KOPT-K1 (cell line): Measurements from ENCODE around the gene ATMIN.

Experiments
- H3K27ac ChIP-seq: fragments of 200-600 bp; sonication (generic); 2 replicates; pipeline ENCODE4 v1.5.1; 2016; ENCODE audit warnings: antibody characterized with exemption, mild to moderate bottlenecking, low read depth, low read length; ENCODE audit not compliant: poor library complexity, severe bottlenecking
- H3K36me3 ChIP-seq: fragments of 200-600 bp; sonication (generic); 2 replicates; pipeline ENCODE4 v1.5.1; 2017; ENCODE audit warnings: antibody characterized with exemption, mild to moderate bottlenecking, low read length, moderate library complexity; ENCODE audit not compliant: insufficient read depth
- H3K9me3 ChIP-seq: fragments of 200-600 bp; sonication (generic); 2 replicates; pipeline ENCODE4 v1.5.1; 2017; ENCODE audit warnings: antibody characterized with exemption, low read length, mild to moderate bottlenecking; ENCODE audit not compliant: insufficient read depth, poor library complexity, severe bottlenecking

The ATMIN gene

GRCh38 chr16:81000873-81001272 lies 34.8 kb upstream of the ATMIN start:
- Histone ChIP-seq H3K9me3 (no peaks in the 10 kb centered on the region), H3K36me3 (peaks cover 19% of the 10 kb centered on the region), H3K27ac (no peak overlapping the region)

- no peaks in the 10 kb centered on the region for H3K9me3 ChIP-seq
- H3K36me3 ChIP-seq: peaks cover 16% of the 10 kb centered on the region
- H3K27ac ChIP-seq: no peak overlapping the region
Observed at GRCh38 chr16:81001330-81001729, 34.3 kb upstream of the ATMIN start.

- no peak overlapping the region for H3K27ac ChIP-seq
- no peaks in the 10 kb centered on the region for H3K9me3 ChIP-seq
- H3K36me3 ChIP-seq: peaks cover 8% of the 10 kb centered on the region; the same call in 1 of the 2 replicates
Observed at GRCh38 chr16:81003064-81003463, 32.6 kb upstream of the ATMIN start.

- Histone ChIP-seq H3K9me3 (no peaks in the 10 kb centered on the region), H3K36me3 (peaks cover 8% of the 10 kb centered on the region; the same call in 1 of the 2 replicates), H3K27ac (peak overlapping the region; percentile 64)
Observed at GRCh38 chr16:81003610-81004460, 31.8 kb upstream of the ATMIN start.

- H3K9me3 ChIP-seq: no peaks in the 10 kb centered on the region
- H3K27ac ChIP-seq: peak overlapping the region; percentile 64
- H3K36me3 ChIP-seq: peaks cover 18% of the 10 kb centered on the region
Observed at GRCh38 chr16:81004646-81005353, 30.8 kb upstream of the ATMIN start.

- Histone ChIP-seq H3K27ac (peak overlapping the region; percentile 97), H3K36me3 (peaks cover 23% of the 10 kb centered on the region), H3K9me3 (no peaks in the 10 kb centered on the region)
Observed at GRCh38 chr16:81005610-81006161, 30.0 kb upstream of the ATMIN start.

GRCh38 chr16:81006211-81006812 lies 29.3 kb upstream of the ATMIN start:
- peaks cover 25% of the 10 kb centered on the region for H3K36me3 ChIP-seq
- H3K9me3 ChIP-seq: no peaks in the 10 kb centered on the region
- H3K27ac ChIP-seq: peak overlapping the region; percentile 97

GRCh38 chr16:81006813-81007695 lies 28.6 kb upstream of the ATMIN start, which contains the start of the genes CENPN and CMC2:
Gene CENPN, plus strand, starts transcription at chr16:81007214. Its CDS starts 4,726 bp downstream, at chr16:81011940.
Gene CMC2, minus strand, starts transcription at chr16:81006885. Its CDS starts 9,491 bp downstream, at chr16:80997394.
- Histone ChIP-seq H3K9me3 (no peaks in the 10 kb centered on the region), H3K27ac (peak within 1 kb of the TSS; percentile 97), H3K36me3 (peaks cover 33% of the 10 kb centered on the region)

GRCh38 chr16:81008505-81008789 lies 27.2 kb upstream of the ATMIN start:
- Histone ChIP-seq H3K36me3 (peaks cover 47% of the 10 kb centered on the region), H3K9me3 (no peaks in the 10 kb centered on the region), H3K27ac (peak overlapping the region; percentile 97)

GRCh38 chr16:81012974-81013373 lies 22.7 kb upstream of the ATMIN start:
- Histone ChIP-seq H3K36me3 (peaks cover 92% of the 10 kb centered on the region), H3K9me3 (no peaks in the 10 kb centered on the region), H3K27ac (no peak overlapping the region)

GRCh38 chr16:81014672-81015071 lies 21.0 kb upstream of the ATMIN start:
- H3K36me3 ChIP-seq: peaks cover 100% of the 10 kb centered on the region
- H3K27ac ChIP-seq: no peak overlapping the region
- H3K9me3 ChIP-seq: no peaks in the 10 kb centered on the region

GRCh38 chr16:81018496-81018895 lies 17.1 kb upstream of the ATMIN start:
- no peak overlapping the region for H3K27ac ChIP-seq
- peaks cover 100% of the 10 kb centered on the region for H3K36me3 ChIP-seq
- no peaks in the 10 kb centered on the region for H3K9me3 ChIP-seq

- Histone ChIP-seq H3K9me3 (no peaks in the 10 kb centered on the region), H3K27ac (no peak overlapping the region), H3K36me3 (peaks cover 97% of the 10 kb centered on the region)
Observed at GRCh38 chr16:81026429-81026828, 9.2 kb upstream of the ATMIN start.

- no peak overlapping the region for H3K27ac ChIP-seq
- peaks cover 81% of the 10 kb centered on the region for H3K36me3 ChIP-seq
- H3K9me3 ChIP-seq: no peaks in the 10 kb centered on the region
Observed at GRCh38 chr16:81029930-81030604, 5.6 kb upstream of the ATMIN start.
